SJCRH30 (cell line): ENCODE data around the gene LRP5. TPM values are rescaled to one million over a fixed set of nuclear protein-coding genes. Genes with fewer than 3 reads are reported as not detected.
A peak's percentile ranks its signal among the peaks of the same experiment; 100 is the strongest.

Source experiments
- DNase-seq, 2 experiments: peaks; one replicate each; pipeline ENCODE4 v3.0.0-alpha.2; 2015 to 2020
- H3K27ac ChIP-seq: fragments of 250-450 bp; sonication (Bioruptor Pico); 2 replicates; pipeline ENCODE4 v1.5.1; 2020; ENCODE audit warnings: mild to moderate bottlenecking, moderate library complexity
- H3K27me3 ChIP-seq: fragments of 250-450 bp; sonication (Bioruptor Pico); 2 replicates; pipeline ENCODE4 v1.5.1; 2020; ENCODE audit warnings: mild to moderate bottlenecking, moderate library complexity
- H3K36me3 ChIP-seq: fragments of 250-450 bp; sonication (Bioruptor Pico); 2 replicates; pipeline ENCODE4 v1.5.1; 2020; ENCODE audit warnings: mild to moderate bottlenecking, moderate library complexity
- H3K4me1 ChIP-seq: fragments of 250-450 bp; sonication (Bioruptor Pico); 2 replicates; pipeline ENCODE4 v1.5.1; 2020; ENCODE audit warnings: mild to moderate bottlenecking, moderate library complexity
- H3K4me3 ChIP-seq: fragments of 250-450 bp; sonication (Bioruptor Pico); 2 replicates; pipeline ENCODE4 v1.5.1; 2020; ENCODE audit warnings: mild to moderate bottlenecking, moderate library complexity
- H3K9me3 ChIP-seq: fragments of 250-450 bp; sonication (Bioruptor Pico); replicated peaks from 2 replicates; pipeline ENCODE4 v1.5.1; 2020; ENCODE audit warnings: mild to moderate bottlenecking, moderate library complexity
- total RNA-seq: library from RNA; depleted of rRNA; stranded (reverse); fragments of >200 nt; shearing (Covaris generic); gene quantifications from 2 replicates; pipeline ENCODE4 v1.2.3, GENCODE V29; 2014

The LRP5 gene
- total RNA-seq, 1 experiment from 2014 or later: 46.5 TPM

DNA sequence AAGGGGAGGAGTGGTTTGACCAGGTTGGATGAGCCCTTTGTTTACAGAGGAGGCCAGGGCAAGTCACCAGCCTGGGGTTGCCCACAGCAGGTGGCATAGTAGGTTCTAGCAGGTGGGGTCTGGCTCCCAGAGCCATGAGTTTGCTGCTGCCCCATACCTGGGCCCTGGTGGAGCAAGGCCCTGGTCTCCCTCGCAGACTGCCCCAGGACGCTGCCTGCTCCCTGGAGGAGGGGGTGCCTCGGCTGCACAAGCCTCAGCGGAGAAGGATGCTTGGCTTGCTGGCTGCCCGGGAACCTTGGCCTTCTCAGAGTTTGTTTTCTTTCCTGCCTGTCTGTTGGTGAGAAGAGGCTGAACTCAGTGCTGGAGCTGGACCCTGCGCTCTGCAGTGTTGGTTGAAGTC, 54.9 kb downstream of the LRP5 start:
- H3K36me3 ChIP-seq: peaks cover 9% of the 10 kb centered on the region
- H3K27me3 ChIP-seq: no peaks in the 10 kb centered on the region

DNA sequence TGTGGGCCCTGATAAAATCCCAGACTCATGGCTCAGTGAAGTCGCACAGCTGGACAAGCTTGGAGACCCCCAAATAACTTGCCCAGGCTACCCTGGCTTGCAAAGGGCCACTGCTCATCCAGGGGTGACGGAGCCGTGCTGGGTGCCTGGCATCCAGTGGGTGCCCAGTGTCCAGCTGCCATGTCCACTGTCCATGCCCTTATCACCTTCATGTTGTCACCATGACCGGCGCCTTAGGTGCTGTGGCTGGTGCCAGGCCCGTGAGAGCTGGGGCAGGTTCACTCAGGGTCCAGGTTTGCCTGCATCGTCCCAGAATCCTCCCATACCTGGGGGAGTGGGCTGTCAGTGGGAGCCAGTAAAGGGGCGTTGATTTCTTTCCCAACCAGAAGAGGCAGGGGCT, 57.4 kb downstream of the LRP5 start:
- no peaks in the 10 kb centered on the region for H3K9me3 ChIP-seq
- DNase-seq: no peak
- H3K36me3 ChIP-seq: peaks cover 9% of the 10 kb centered on the region
- peaks cover 15% of the 10 kb centered on the region for H3K4me1 ChIP-seq
- H3K27ac ChIP-seq: no peak overlapping the region
- no peaks in the 10 kb centered on the region for H3K27me3 ChIP-seq
- no peak overlapping the region for H3K4me3 ChIP-seq

More for the DNA sequence above, 54.9 kb downstream of the LRP5 start:
- no peaks in the 10 kb centered on the region for H3K4me1 ChIP-seq
- no peaks in the 10 kb centered on the region for H3K9me3 ChIP-seq
- DNase-seq: no peak
- H3K27ac ChIP-seq: no peak overlapping the region
- H3K4me3 ChIP-seq: no peak overlapping the region

DNA sequence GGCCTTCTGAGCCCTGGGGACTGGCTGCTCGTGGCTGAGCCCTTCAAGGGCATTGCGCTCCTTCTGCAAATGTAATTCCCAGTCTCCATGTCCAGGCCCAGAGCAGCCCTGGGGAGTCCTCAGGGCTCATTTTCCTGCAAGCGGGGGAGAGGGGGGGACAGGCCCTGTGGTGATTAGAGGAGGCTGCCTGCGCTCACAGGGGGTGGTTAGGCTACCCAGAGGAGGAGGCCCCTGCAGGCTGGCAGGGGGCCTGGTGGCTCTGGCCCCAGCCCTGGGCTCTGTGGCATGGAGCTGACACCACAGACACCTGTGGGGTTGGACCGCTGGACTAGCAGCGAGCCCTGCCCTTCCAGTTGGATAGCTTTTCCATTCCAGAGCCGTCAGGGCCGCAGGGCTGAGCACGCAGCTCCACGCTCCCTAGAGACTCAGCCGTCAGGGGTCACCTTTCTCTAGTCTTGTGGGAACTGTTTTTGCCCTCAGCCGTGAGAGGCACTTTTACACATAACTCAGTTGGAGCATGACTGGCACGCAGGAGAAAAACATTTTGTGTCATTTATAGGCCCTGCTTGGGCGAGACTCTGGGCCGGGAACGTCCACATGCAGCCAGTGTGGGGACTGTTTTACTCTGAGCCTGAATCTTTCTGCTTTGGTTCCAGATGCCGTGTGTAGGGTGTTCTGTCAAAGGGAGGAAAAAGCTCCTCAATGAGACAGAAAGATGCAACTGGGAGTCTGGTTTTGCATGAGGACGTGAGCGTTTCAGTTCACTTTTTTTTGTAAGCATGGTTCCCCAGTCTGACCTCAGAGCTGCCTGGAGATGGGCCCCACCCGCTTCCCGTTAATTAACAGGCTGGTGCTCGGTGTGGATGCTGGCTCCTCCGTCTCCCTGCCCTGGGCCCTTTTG, 58.1 kb downstream of the LRP5 start:
- H3K27me3 ChIP-seq: no peaks in the 10 kb centered on the region
- H3K9me3 ChIP-seq: no peaks in the 10 kb centered on the region
- peaks cover 22% of the 10 kb centered on the region for H3K4me1 ChIP-seq
- DNase-seq: peak in 1 of 2 experiments; percentile 43
- H3K4me3 ChIP-seq: no peak overlapping the region
- peaks cover 10% of the 10 kb centered on the region for H3K36me3 ChIP-seq
- H3K27ac ChIP-seq: no peak overlapping the region

DNA sequence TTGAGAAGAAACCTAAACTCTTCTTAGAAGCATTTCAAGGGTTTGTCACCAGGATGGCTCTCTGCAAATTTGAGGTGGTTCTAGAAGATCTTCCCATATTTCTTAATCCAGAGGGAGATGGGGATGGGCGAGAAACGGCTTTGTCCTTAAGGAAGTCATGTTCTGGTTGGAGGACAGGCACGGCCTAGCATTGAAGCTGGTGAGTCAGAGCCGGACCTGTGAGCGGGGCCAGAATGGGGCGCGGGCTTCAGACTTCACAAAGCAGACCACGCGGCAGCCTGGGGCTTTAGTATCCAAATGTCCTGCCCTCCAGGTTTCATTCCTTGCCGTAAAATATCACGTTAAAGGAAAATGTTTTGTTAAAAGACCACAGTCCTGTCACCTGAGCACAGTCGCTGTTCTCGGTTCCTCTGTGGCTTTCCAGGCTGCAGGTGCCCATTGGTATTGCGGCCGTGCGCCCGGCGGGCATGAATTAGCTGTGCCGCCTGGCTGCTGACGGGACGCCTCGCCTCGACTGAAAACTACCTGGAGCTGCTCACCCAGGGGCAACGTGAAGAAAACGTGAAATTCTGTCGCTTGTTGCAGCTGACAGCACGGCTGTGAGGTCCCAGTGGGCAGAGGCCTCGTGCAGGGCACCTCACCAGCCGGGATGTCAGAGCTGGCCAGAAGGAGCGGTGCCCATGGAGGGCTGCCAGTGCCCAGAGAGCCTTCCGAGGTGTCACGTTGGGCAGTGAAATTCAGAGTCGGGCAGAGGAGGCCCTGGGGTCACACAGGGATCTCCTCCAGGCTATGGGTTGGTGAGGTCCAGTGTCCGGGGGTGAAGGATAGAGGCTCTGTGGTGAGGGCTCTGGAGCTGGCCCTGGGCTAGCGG, 59.0 kb downstream of the LRP5 start:
- Histone ChIP-seq H3K27me3 (no peaks in the 10 kb centered on the region), H3K4me1 (peaks cover 30% of the 10 kb centered on the region), H3K9me3 (no peaks in the 10 kb centered on the region), H3K36me3 (peaks cover 13% of the 10 kb centered on the region), H3K4me3 (no peak overlapping the region), H3K27ac (no peak overlapping the region)
- DNase-seq: no peak

DNA sequence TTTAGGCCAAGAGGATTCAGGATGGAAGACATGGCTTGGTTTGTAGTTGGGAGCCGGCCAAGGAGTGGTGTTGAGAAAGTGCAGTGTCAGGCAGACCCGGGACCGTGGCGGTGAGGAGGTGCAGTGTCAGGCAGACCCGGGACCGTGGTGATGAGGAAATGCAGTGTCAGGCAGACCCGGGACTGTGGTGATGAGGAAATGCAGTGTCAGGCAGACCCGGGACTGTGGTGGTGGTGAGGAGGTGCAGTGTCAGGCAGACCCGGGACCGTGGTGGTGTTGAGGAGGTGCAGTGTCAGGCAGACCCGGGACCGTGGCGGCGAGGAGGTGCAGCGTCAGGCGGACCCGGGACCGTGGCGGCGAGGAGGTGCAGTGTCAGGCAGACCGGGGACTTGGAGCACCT, 59.7 kb downstream of the LRP5 start:
- DNase-seq: no peak
- Histone ChIP-seq H3K36me3 (peaks cover 11% of the 10 kb centered on the region), H3K27ac (no peak overlapping the region), H3K4me3 (no peak overlapping the region), H3K4me1 (peaks cover 33% of the 10 kb centered on the region), H3K27me3 (no peaks in the 10 kb centered on the region), H3K9me3 (no peaks in the 10 kb centered on the region)

DNA sequence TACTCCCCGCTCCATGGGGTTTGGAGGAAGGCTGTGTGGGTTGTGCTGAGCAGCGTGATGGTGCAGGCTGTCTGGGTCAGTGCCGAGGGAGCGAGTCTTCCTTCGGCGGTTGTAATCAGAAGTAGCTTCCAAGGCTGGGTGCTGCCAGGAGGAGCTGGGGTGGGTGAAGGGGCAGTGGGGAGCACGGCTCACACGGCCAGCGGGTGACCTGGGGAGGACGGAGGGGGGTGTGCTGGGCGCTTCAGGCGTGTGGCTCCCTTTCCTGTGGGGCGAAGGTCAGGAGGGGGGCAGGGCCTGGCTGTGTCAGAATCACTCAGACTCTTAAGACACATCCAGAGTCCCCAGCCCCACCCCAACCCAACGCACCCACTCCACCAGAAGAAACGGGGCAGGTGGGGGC, 60.2 kb downstream of the LRP5 start:
- DNase-seq: no peak
- Histone ChIP-seq H3K27me3 (no peaks in the 10 kb centered on the region), H3K4me3 (no peak overlapping the region), H3K27ac (peak overlapping the region; percentile 98), H3K9me3 (no peaks in the 10 kb centered on the region), H3K4me1 (peaks cover 33% of the 10 kb centered on the region), H3K36me3 (peaks cover 11% of the 10 kb centered on the region)

DNA sequence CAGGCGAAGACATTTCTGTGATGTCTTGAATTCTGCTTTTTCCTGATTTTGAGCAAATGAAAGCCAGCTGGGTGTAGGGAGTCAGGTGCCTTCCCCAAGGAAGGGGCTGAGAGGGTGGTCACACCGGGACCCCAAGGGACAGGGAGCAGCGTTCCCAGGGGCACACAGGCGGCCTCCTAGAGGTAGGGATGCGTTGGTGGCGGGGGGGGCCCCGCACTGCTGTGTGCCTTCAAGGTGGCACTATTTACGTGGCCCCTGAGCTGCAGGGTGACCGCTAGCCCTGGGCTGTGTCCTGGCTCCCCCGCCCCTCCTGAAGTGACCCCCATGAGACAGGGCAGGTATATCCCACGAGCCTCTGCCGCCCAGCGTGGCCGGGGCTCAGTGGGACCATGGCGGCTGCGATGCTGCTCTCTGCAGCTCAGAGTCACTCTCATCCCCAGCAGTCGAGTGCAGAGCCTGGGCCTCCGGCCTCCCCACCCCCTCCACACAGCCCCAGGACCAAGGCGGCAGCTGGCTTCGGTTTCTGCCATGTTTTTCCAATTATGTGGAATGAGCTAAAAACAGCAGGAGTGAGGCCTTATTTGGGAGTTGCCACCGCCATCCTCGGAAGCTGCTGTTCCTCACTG, 60.9 kb downstream of the LRP5 start:
- H3K27ac ChIP-seq: peak overlapping the region; percentile 98
- peak; percentile 83 to 87 for DNase-seq
- H3K4me1 ChIP-seq: peaks cover 33% of the 10 kb centered on the region
- H3K4me3 ChIP-seq: peak overlapping the region; percentile 22
- no peaks in the 10 kb centered on the region for H3K9me3 ChIP-seq
- peaks cover 11% of the 10 kb centered on the region for H3K36me3 ChIP-seq
- no peaks in the 10 kb centered on the region for H3K27me3 ChIP-seq

DNA sequence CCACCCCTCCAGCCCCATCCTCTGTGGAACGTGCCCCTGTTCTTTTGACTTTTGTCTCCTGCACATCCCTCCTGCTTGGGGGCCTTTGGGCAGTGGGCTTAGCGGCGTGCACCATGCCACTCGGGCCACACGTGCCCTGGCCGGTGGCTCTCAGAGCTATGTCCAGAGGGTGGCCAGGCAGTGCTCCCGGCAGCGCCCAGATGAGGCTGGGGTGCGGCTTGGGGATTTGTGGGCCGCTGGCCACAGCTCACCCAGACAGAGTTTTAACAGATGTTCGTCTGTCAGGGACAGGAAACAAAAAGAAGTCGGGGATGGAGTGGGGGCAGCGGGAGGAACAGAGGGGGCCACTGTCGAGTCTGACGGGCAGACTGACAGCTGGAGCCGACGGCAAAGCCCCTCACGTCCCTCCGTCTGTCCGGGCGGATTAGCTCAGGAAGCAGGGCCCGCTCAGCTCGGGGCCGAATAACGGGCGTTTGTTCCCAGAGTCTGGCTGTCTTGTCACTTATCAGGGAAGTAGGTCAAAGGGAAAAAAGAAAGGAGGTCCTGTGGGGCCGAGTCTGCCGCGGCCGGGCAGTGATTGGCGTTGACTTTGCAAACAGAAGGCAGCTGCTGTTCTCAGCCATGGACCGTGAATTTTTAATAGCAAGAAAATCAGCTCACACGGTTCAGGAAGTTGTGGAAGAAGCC, 61.6 kb downstream of the LRP5 start:
- Histone ChIP-seq H3K27ac (peak overlapping the region; percentile 98), H3K4me3 (peak overlapping the region; percentile 22), H3K4me1 (peaks cover 34% of the 10 kb centered on the region), H3K36me3 (peaks cover 11% of the 10 kb centered on the region), H3K27me3 (no peaks in the 10 kb centered on the region), H3K9me3 (no peaks in the 10 kb centered on the region)
- DNase-seq: peak; percentile 96 to 97

DNA sequence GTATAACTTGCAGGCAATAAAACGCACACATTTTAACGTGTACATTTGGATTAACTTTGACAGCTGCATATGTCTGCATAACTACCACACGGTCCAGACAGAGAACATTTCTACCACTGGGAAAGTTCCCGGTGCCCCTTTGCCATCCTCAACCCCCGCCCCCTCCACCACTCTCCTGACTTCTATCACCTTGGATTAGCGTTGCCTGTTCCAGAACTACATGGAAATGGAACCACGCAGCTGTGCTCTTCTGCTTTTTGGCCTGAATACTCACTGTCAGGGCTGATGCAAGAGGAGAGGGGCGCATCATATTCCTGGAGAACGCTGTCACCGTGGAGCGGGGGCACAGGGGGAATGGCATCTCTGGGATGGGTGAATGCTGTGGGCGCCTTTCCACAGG, 62.1 kb downstream of the LRP5 start:
- peak; percentile 77 to 82 for DNase-seq
- H3K27me3 ChIP-seq: no peaks in the 10 kb centered on the region
- H3K36me3 ChIP-seq: peaks cover 11% of the 10 kb centered on the region
- H3K9me3 ChIP-seq: no peaks in the 10 kb centered on the region
- H3K4me3 ChIP-seq: peak overlapping the region; percentile 1
- peak overlapping the region; percentile 98 for H3K27ac ChIP-seq
- peaks cover 40% of the 10 kb centered on the region for H3K4me1 ChIP-seq

DNA sequence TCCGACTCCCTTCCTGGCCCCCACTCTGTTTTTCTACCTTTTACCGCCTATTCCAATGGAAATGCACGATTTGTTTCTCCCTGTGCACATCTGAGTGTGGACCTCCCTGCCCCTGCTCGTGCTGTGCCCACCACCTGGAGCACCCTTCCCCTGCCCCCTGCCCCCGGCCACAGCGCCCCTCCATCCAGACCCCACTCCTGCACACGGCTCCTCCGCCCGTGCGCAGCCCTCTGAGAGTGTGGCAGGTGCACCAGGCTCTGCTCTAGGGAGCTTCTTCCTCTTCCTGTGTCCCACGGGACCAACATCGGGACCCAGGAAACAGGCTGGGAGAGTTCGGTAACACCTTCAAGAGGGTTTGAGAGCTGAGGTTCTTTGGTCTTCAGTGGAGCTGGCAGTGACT, 62.9 kb downstream of the LRP5 start:
- H3K4me1 ChIP-seq: peaks cover 48% of the 10 kb centered on the region

DNA sequence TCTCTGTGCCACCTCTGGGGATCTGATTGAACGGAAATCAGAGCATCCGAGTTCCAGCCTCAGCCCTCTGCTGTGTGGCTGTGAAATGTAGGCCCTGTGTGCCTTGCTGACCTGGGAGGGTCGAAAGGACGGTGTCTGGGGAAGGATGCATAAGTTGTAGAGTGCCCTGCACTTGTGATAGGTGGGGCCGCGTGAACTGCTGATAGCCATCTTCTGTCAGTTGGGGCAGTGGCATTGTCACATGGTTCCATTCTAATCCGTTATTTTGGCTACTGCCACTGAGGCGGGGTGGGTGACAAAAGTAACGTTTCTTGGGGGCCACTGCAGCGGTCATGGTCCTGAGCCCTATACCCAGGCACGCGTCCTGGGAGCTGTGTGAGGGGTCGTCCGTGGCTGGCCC, 63.4 kb downstream of the LRP5 start:
- Histone ChIP-seq H3K4me3 (no peak overlapping the region), H3K9me3 (no peaks in the 10 kb centered on the region), H3K27me3 (no peaks in the 10 kb centered on the region), H3K27ac (peak overlapping the region; percentile 98), H3K4me1 (peaks cover 52% of the 10 kb centered on the region), H3K36me3 (peaks cover 8% of the 10 kb centered on the region)
- DNase-seq: no peak

More for the DNA sequence above, 62.9 kb downstream of the LRP5 start:
- DNase-seq: no peak
- Histone ChIP-seq H3K4me3 (no peak overlapping the region), H3K27ac (peak overlapping the region; percentile 98), H3K27me3 (no peaks in the 10 kb centered on the region), H3K36me3 (peaks cover 11% of the 10 kb centered on the region), H3K9me3 (no peaks in the 10 kb centered on the region)

DNA sequence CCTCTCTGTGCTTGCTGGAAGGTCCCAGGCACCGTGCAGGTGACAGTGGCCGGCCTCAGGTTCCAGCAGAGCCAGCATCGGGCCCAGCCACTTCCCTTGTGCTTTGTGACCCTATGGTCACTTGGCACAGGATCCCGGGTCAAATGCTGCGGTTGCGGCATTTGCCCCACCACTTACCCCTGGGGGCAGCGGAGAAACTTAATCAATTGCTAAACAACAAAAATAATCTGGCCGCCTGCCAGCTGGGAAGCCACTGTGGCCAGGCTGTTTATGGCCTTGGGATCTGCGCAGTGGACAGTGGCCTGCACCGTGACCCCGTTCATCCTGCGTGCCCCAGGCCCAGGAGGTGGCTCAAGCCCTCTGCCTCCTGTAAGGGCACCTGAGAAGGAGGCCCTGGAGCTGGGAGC, 65.0 kb downstream of the LRP5 start:
- peaks cover 52% of the 10 kb centered on the region for H3K4me1 ChIP-seq
- no peak for DNase-seq
- H3K27ac ChIP-seq: no peak overlapping the region
- no peak overlapping the region for H3K4me3 ChIP-seq
- peaks cover 3% of the 10 kb centered on the region; the same call in 1 of the 2 replicates for H3K36me3 ChIP-seq
- no peaks in the 10 kb centered on the region for H3K27me3 ChIP-seq
- H3K9me3 ChIP-seq: no peaks in the 10 kb centered on the region

DNA sequence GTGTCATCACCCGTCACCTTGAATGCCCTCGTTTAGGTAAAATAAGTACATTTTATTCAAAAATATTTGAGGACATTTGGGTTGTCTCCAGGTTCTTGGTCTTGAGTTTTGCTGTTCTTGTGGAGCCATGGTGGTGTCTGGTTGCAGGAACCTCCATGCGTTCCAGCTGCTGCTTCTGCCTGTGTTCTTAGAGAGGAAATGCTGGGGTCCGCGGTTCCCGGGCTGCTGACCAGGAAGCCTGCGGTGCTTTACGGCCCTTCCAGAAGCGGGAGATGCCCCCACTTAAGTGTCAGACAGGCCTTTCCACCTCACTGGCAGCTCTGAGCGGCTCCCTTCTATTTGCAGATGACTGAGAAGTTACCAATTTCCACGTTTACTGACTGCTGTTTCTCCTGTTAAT, 66.8 kb downstream of the LRP5 start:
- peak in 1 of 2 experiments; percentile 58 for DNase-seq
- peaks cover 3% of the 10 kb centered on the region; the same call in 1 of the 2 replicates for H3K36me3 ChIP-seq
- no peak overlapping the region; the same call in 1 of the 2 replicates for H3K27ac ChIP-seq
- no peaks in the 10 kb centered on the region for H3K27me3 ChIP-seq
- H3K9me3 ChIP-seq: no peaks in the 10 kb centered on the region
- H3K4me3 ChIP-seq: no peak overlapping the region
- peaks cover 42% of the 10 kb centered on the region for H3K4me1 ChIP-seq
